NCI-H510A treated with DMSO at 0.1 percent for 48 hours (cell line): ENCODE data around the gene RNF40.

Source experiments
- DNase-seq: peaks from one replicate; lab custom pipeline; 2025; lab: John Stamatoyannopoulos, UW

RNF40 gene

GRCh38 chr16:30761928-30762902 lies at the start of gene RNF40, which contains the start of gene CFAP119:
RNF40 (plus strand) TSS chr16:30762322; CDS start chr16:30762546, 224 bp downstream.
CFAP119 (minus strand) TSS chr16:30762062; CDS start chr16:30761748, 314 bp downstream.
- DNase-seq, result peak; percentile 99

DNA sequence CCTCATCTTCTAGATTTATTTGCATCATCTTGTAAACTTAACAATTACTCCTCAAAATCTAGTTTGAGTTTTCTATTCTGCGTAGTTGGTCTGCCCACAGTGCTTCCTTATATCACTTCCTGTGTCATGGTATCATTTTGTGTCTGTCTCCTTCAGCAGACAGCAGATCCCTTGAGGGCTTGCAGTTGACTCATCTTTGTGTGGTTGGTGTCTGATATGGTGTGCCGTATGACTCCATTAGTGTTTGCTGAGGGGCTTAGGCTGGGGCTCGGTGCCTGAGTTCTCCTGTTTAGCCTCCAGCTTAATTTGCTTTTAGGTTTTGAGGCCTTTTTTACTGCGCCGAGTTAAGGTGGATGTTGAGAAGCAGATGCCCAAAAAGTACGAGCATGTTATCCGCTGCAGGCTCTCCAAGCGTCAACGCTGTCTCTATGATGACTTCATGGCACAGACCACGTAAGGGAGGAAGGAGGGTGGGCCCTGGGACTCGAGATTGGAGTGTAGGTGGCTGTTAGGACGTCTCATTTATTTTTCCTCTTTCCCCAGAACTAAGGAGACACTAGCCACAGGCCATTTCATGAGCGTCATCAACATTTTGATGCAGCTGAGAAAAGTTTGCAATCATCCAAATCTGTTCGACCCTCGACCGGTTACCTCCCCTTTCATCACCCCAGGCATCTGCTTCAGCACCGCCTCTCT lies 46.2 kb upstream of the RNF40 start:
- DNase-seq, result no peak

DNA sequence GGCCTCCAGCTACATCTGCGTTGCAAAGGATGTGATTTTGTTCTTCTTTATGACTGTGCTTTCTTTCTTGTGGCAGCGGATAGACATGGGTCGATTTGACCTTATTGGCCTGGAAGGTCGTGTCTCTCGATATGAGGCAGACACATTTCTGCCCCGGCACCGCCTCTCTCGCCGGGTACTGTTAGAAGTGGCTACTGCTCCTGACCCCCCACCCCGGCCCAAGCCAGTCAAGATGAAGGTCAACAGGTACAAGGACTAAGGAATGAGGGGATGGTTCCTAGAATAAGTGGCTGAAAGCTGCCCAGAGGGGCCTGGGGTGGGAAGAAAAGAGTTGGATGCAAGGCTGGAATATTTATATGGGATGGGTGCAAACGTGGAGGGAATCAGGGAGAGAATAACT lies 42.0 kb upstream of the RNF40 start:
- no peak for DNase-seq

GRCh38 chr16:30720694-30721093 lies 41.4 kb upstream of the RNF40 start:
- no peak for DNase-seq

DNA sequence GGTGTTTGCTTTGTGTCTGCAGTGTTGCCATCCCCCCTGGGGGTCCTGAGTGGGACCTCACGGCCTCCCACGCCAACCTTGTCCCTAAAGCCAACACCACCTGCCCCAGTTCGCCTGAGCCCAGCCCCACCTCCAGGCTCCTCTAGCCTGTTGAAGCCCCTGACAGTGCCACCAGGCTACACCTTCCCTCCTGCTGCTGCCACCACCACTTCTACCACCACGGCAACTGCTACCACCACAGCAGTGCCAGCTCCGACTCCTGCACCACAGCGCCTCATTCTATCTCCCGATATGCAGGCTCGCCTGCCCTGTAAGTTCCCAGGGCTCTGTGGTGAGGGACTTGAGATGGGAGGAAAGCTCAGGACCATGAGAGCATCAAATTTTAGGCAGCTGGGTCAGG lies 41.0 kb upstream of the RNF40 start:
- no peak for DNase-seq

GRCh38 chr16:30721606-30722005 lies 40.5 kb upstream of the RNF40 start:
- no peak for DNase-seq

- no peak for DNase-seq
Observed at GRCh38 chr16:30722443-30722842, 39.7 kb upstream of the RNF40 start.

DNA sequence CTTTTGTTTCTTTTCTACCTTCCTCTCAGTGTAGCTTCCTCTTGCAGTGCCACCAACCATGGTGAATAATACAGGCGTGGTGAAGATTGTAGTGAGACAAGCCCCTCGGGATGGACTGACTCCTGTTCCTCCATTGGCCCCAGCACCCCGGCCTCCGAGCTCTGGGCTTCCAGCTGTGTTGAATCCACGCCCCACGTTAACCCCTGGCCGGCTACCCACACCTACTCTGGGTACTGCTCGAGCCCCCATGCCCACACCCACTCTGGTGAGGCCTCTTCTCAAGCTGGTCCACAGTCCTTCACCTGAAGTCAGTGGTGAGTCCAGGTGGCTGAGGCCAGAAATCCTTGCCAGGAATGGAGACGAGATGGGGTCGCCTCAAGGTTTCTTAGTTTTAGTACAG lies 39.2 kb upstream of the RNF40 start:
- no peak for DNase-seq

GRCh38 chr16:30723725-30724355 lies 38.3 kb upstream of the RNF40 start:
- DNase-seq, result no peak

GRCh38 chr16:30724641-30725417 lies 37.3 kb upstream of the RNF40 start:
- no peak for DNase-seq

- no peak for DNase-seq
Observed at GRCh38 chr16:30725418-30725792, 36.7 kb upstream of the RNF40 start.

DNA sequence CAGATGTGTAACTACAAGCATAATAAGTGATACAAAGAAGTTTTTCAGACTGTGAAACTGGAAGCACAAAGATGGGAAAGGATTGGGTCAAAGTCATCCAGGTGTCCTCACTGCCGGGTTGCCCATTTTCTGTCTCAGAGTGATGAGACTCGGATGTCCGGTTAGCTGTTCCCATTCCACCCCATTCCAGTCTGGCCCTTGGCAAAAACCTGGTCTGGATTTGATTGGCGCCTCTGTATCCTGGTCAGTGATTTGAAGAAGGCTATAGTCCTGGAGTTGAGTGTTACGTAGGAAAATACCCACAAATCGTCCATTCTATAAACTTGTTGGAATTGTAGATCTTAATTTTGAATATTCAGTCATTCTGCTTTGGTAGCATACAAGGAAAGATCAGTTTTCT lies 33.8 kb upstream of the RNF40 start:
- no peak for DNase-seq

- DNase-seq, result no peak
Observed at GRCh38 chr16:30728899-30729672, 33.0 kb upstream of the RNF40 start.

DNA sequence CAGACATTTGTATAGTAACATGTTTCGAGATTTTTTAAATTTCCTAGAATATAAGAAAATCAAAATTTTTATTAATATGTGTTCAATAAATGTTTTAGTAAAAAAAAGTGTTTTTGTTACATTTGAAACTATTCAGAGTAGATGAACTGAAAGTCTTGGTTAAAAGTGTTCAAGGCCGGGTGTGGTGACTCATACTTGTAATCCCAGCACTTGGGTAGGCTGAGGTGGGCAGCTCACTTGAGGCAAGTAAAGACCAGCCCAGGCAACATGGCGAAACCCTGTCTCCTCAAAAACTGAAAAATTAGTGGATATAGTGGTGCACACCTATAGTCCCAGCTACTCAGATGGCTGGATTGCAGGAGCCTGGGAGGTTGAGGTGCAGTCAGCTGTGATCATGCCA lies 30.7 kb upstream of the RNF40 start:
- DNase-seq, result no peak

- no peak for DNase-seq
Observed at GRCh38 chr16:30736995-30737793, 24.9 kb upstream of the RNF40 start.

DNA sequence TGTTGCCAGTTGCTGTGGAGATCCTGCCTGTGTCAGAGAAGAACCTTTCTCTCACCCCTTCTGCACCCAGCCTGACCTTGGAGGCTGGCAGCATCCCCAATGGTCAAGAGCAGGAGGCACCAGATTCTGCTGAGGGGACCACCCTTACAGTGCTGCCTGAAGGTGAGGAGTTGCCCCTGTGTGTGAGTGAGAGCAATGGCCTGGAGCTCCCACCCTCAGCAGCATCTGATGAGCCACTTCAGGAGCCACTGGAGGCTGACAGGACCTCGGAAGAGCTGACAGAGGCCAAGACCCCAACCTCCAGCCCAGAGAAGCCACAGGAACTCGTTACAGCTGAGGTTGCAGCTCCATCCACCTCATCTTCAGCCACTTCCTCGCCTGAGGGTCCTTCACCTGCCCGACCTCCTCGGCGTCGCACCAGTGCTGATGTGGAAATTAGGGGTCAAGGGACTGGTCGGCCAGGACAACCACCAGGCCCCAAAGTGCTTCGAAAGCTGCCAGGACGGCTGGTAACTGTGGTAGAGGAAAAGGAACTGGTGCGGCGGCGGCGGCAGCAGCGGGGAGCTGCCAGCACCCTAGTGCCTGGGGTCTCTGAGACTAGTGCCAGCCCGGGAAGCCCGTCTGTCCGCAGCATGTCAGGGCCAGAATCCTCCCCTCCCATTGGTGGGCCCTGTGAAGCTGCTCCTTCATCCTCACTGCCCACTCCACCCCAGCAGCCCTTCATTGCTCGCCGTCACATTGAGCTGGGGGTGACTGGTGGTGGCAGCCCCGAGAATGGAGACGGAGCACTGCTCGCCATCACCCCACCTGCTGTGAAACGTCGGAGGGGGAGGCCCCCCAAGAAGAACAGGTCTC lies 24.1 kb upstream of the RNF40 start:
- no peak for DNase-seq

DNA sequence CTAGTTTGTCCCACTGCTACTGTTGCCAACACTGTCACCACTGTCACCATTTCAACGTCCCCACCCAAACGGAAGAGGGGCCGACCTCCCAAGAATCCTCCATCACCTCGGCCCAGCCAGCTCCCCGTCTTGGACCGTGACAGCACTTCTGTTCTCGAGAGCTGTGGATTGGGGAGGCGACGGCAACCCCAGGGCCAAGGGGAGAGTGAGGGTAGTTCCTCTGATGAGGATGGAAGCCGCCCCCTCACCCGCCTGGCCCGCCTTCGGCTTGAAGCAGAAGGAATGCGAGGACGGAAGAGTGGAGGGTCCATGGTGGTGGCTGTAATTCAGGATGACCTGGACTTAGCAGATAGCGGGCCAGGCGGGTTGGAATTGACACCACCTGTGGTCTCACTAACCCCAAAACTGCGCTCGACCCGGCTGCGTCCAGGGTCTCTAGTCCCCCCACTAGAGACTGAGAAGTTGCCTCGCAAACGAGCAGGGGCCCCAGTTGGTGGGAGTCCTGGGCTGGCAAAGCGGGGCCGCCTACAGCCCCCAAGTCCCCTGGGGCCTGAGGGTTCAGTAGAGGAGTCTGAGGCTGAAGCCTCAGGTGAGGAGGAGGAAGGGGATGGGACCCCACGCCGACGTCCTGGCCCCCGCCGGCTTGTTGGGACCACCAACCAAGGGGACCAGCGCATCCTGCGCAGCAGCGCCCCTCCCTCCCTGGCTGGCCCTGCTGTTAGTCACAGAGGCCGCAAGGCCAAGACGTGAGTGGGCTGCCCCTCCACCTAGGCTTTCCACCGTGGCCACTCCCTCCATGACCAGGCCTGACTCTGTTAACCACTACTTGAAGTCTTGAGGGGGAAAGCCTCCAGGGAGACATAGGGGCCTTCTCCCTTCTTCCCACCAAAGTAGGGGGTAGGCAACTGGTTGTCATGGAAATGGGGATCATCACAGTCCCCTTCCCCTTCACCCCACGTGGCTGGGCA lies 22.9 kb upstream of the RNF40 start:
- no peak for DNase-seq
